Activated T-helper 1 cell treated with anti-CD3 and anti-CD28 coated beads, Interleukin-12 subunit alpha, Interleukin-12 subunit beta, Interleukin-2, Interleukin-4 antibody, amounts not matched to agents 30 ng/mL and 10 ng/mL and 1 ng/mL, durations not matched to agents 14 hours and 24 hours and 36 hours (primary cell): ENCODE measurements around the gene ENTPD8. TPM values are rescaled to one million over a fixed set of nuclear protein-coding genes. Genes with fewer than 3 reads are reported as not detected.

Source experiments
- DNase-seq: peaks from one replicate; pipeline ENCODE4 v3.0.0; 2021; ENCODE audit warnings: low spot score
- H3K27ac Mint-ChIP-seq: one replicate; pipeline ENCODE4 v1.8.0; 2021; ENCODE audit warnings: mild to moderate bottlenecking, mixed read lengths
- H3K27me3 Mint-ChIP-seq: one replicate; pipeline ENCODE4 v1.8.0; 2022; ENCODE audit warnings: mild to moderate bottlenecking, moderate library complexity, mixed read lengths; ENCODE audit not compliant: insufficient read depth
- H3K36me3 Mint-ChIP-seq: one replicate; pipeline ENCODE4 v1.8.0; 2021; ENCODE audit warnings: low read depth, mixed read lengths
- H3K4me1 Mint-ChIP-seq: one replicate; pipeline ENCODE4 v1.8.0; 2021; ENCODE audit warnings: low read depth, mixed read lengths
- H3K4me3 Mint-ChIP-seq: one replicate; pipeline ENCODE4 v1.8.0; 2021; ENCODE audit warnings: mild to moderate bottlenecking, moderate library complexity, mixed read lengths
- H3K9me3 Mint-ChIP-seq: one replicate; pipeline ENCODE4 v1.8.0; 2021; ENCODE audit warnings: mixed read lengths
- intact Hi-C: fragments of 100-400 bp; cut with micrococcal nuclease; formaldehyde crosslinking; loops from one replicate; pipeline ENCODE4 v1.15.1; 2024
- total RNA-seq: library from RNA; stranded (reverse); gene quantifications from 2 replicates; pipeline ENCODE4 v1.2.3, GENCODE V29; 2022

Gene ENTPD8
- total RNA-seq, 1 donor from 2014 or later = not detected

GRCh38 chr9:137423514-137424291 is 17.5 kb downstream of the ENTPD8 start:
- no peak for DNase-seq
- no peak overlapping the region for H3K27ac Mint-ChIP-seq
- no peak overlapping the region for H3K4me3 Mint-ChIP-seq
- intact Hi-C loops = loop anchor here (1.0 to 10.0 kb wide), 7 partner anchors 18 to 181 kb away; partner anchors contain the start of genes ENTPD8, MRPL41, NRARP and NSMF
- H3K27me3 Mint-ChIP-seq = peaks cover 9% of the 10 kb centered on the region
- peaks cover 7% of the 10 kb centered on the region for H3K4me1 Mint-ChIP-seq
- H3K9me3 Mint-ChIP-seq = no peaks in the 10 kb centered on the region
- H3K36me3 Mint-ChIP-seq = peaks cover 5% of the 10 kb centered on the region

- H3K27ac Mint-ChIP-seq = peak within 1 kb of the TSS; percentile 52
- peak within 1 kb of the TSS; percentile 90 for H3K4me3 Mint-ChIP-seq
- peaks cover 5% of the 10 kb centered on the region for H3K36me3 Mint-ChIP-seq
- no peaks in the 10 kb centered on the region for H3K9me3 Mint-ChIP-seq
- H3K4me1 Mint-ChIP-seq = peaks cover 7% of the 10 kb centered on the region
- intact Hi-C loops = loop anchor here (1.0 to 10.0 kb wide), 8 partner anchors 12 to 181 kb away; partner anchors contain the start of genes ENTPD8, MRPL41, NRARP and NSMF
- peaks cover 9% of the 10 kb centered on the region for H3K27me3 Mint-ChIP-seq
- DNase-seq = peak; percentile 92
Measured at GRCh38 chr9:137422604-137423513, 18.3 kb downstream of the ENTPD8 start, which contains the start of the genes EXD3 and NOXA1. Gene EXD3 (minus strand): TSS chr9:137423162. CDS start chr9:137395357, 27,805 bp downstream. Gene NOXA1 (plus strand): TSS chr9:137423393. CDS start chr9:137423530, 137 bp downstream.

- Mint-ChIP-seq H3K36me3 (peaks cover 5% of the 10 kb centered on the region), H3K9me3 (no peaks in the 10 kb centered on the region), H3K4me1 (peaks cover 7% of the 10 kb centered on the region), H3K27ac (peak overlapping the region; percentile 52), H3K27me3 (peaks cover 8% of the 10 kb centered on the region), H3K4me3 (peak overlapping the region; percentile 90)
- intact Hi-C loops = loop anchor here (1.0 to 10.0 kb wide), 4 partner anchors 11 to 180 kb away; partner anchors contain the start of genes MRPL41, PNPLA7 and TUBB4B
- no peak for DNase-seq
Measured at GRCh38 chr9:137421838-137422603, 19.1 kb downstream of the ENTPD8 start.

- intact Hi-C loops = no loop called here
- H3K4me3 Mint-ChIP-seq = no peak overlapping the region
- no peak overlapping the region for H3K27ac Mint-ChIP-seq
- peaks cover 6% of the 10 kb centered on the region for H3K4me1 Mint-ChIP-seq
- H3K9me3 Mint-ChIP-seq = no peaks in the 10 kb centered on the region
- peaks cover 4% of the 10 kb centered on the region for H3K36me3 Mint-ChIP-seq
- DNase-seq = no peak
- H3K27me3 Mint-ChIP-seq = no peaks in the 10 kb centered on the region
Measured at GRCh38 chr9:137417161-137418021, 23.8 kb downstream of the ENTPD8 start.

- H3K27ac Mint-ChIP-seq = no peak overlapping the region
- DNase-seq = no peak
- no peaks in the 10 kb centered on the region for H3K36me3 Mint-ChIP-seq
- no peaks in the 10 kb centered on the region for H3K27me3 Mint-ChIP-seq
- no peaks in the 10 kb centered on the region for H3K4me1 Mint-ChIP-seq
- intact Hi-C loops = no loop called here
- no peak overlapping the region for H3K4me3 Mint-ChIP-seq
- no peaks in the 10 kb centered on the region for H3K9me3 Mint-ChIP-seq
Measured at GRCh38 chr9:137416563-137417151, 24.5 kb downstream of the ENTPD8 start.

- H3K4me1 Mint-ChIP-seq = no peaks in the 10 kb centered on the region
- intact Hi-C loops = no loop called here
- no peaks in the 10 kb centered on the region for H3K9me3 Mint-ChIP-seq
- H3K36me3 Mint-ChIP-seq = no peaks in the 10 kb centered on the region
- H3K4me3 Mint-ChIP-seq = no peak overlapping the region
- no peak for DNase-seq
- H3K27me3 Mint-ChIP-seq = no peaks in the 10 kb centered on the region
- no peak overlapping the region for H3K27ac Mint-ChIP-seq
Measured at GRCh38 chr9:137416006-137416562, 25.1 kb downstream of the ENTPD8 start.

GRCh38 chr9:137415451-137415850 is 25.7 kb downstream of the ENTPD8 start:
- Mint-ChIP-seq H3K4me3 (no peak overlapping the region), H3K27me3 (no peaks in the 10 kb centered on the region), H3K4me1 (no peaks in the 10 kb centered on the region), H3K27ac (no peak overlapping the region), H3K36me3 (no peaks in the 10 kb centered on the region), H3K9me3 (no peaks in the 10 kb centered on the region)
- DNase-seq = no peak
- intact Hi-C loops = no loop called here

GRCh38 chr9:137412431-137412830 is 28.7 kb downstream of the ENTPD8 start:
- Mint-ChIP-seq H3K4me3 (no peak overlapping the region), H3K9me3 (no peaks in the 10 kb centered on the region), H3K36me3 (no peaks in the 10 kb centered on the region), H3K4me1 (no peaks in the 10 kb centered on the region), H3K27me3 (no peaks in the 10 kb centered on the region), H3K27ac (no peak overlapping the region)
- intact Hi-C loops = no loop called here
- DNase-seq = no peak

- H3K27ac Mint-ChIP-seq = no peak overlapping the region
- H3K9me3 Mint-ChIP-seq = no peaks in the 10 kb centered on the region
- H3K27me3 Mint-ChIP-seq = no peaks in the 10 kb centered on the region
- intact Hi-C loops = loop anchor here (1.0 kb wide), 1 partner anchor 10 kb away; no protein-coding TSS in a partner anchor
- peak; percentile 16 for DNase-seq
- no peaks in the 10 kb centered on the region for H3K36me3 Mint-ChIP-seq
- peak overlapping the region; percentile 19 for H3K4me3 Mint-ChIP-seq
- no peaks in the 10 kb centered on the region for H3K4me1 Mint-ChIP-seq
Measured at GRCh38 chr9:137411645-137412380, 29.3 kb downstream of the ENTPD8 start.

- no peaks in the 10 kb centered on the region for H3K9me3 Mint-ChIP-seq
- DNase-seq = no peak
- no peak overlapping the region for H3K27ac Mint-ChIP-seq
- H3K27me3 Mint-ChIP-seq = no peaks in the 10 kb centered on the region
- H3K4me3 Mint-ChIP-seq = no peak overlapping the region
- H3K4me1 Mint-ChIP-seq = no peaks in the 10 kb centered on the region
- no peaks in the 10 kb centered on the region for H3K36me3 Mint-ChIP-seq
- intact Hi-C loops = loop anchor here (1.0 kb wide), 1 partner anchor 11 kb away; no protein-coding TSS in a partner anchor
Measured at GRCh38 chr9:137411260-137411644, 29.9 kb downstream of the ENTPD8 start.
